H1 (cell line): ENCODE measurements around the gene VAV2. TPM values are rescaled to one million over a fixed set of nuclear protein-coding genes. Genes with fewer than 3 reads are reported as not detected.

ENCODE experiments used
- CTCF ChIA-PET: fragments of 300-600 bp; sonication (Branson Sonifier 250); formaldehyde crosslinking; loops from one replicate; lab custom pipeline; 2021; ENCODE audit not compliant: partially characterized antibody; lab: Charles Lee
- POLR2A ChIA-PET: fragments of 300-600 bp; sonication (Branson Sonifier 250); formaldehyde crosslinking; loops from one replicate; lab custom pipeline; 2021; ENCODE audit warnings: inconsistent platforms; ENCODE audit not compliant: partially characterized antibody; lab: Charles Lee
- DNase-seq, 2 experiments: peaks; one replicate each; pipeline versions ENCODE4 v3.0.0 to v3.0.0-alpha.2; 2010 to 2022; ENCODE audit warnings: low spot score in 2 of 2, low read depth in 1 of 2, mixed read lengths in 1 of 2
- FAIRE-seq: peaks from 2 replicates; lab custom pipeline; 2011; peaks lifted over from hg19 to GRCh38; lab: Jason Lieb, UNC
- H2AFZ ChIP-seq: 2 replicates; pipeline ENCODE4 v1.8.1; 2012; ENCODE audit warnings: low read length, inconsistent platforms
- H2AK5ac ChIP-seq: 2 replicates; pipeline ENCODE4 v1.6.1; 2013; ENCODE audit warnings: low read depth, low read length
- H2BK120ac ChIP-seq: replicated peaks from 2 replicates; pipeline ENCODE3; 2013; ENCODE audit warnings: low read depth, low read length, inconsistent platforms
- H2BK12ac ChIP-seq: 2 replicates; pipeline ENCODE4 v1.6.1; 2013; ENCODE audit warnings: low read depth, low read length
- H2BK15ac ChIP-seq: 2 replicates; pipeline ENCODE4 v1.6.1; 2013; ENCODE audit warnings: low read length
- H2BK20ac ChIP-seq: 2 replicates; pipeline ENCODE4 v1.6.1; 2013; ENCODE audit warnings: low read length
- H2BK5ac ChIP-seq: 2 replicates; pipeline ENCODE4 v1.6.1; 2013; ENCODE audit warnings: low read depth, low read length
- H3K14ac ChIP-seq: 2 replicates; pipeline ENCODE4 v1.6.1; 2013; ENCODE audit warnings: inconsistent platforms; ENCODE audit not compliant: insufficient read length
- H3K18ac ChIP-seq: 2 replicates; pipeline ENCODE4 v1.6.1; 2013; ENCODE audit warnings: low read length; ENCODE audit errors: extremely low read depth
- H3K23ac ChIP-seq: 2 replicates; pipeline ENCODE4 v1.6.1; 2013; ENCODE audit warnings: inconsistent platforms; ENCODE audit not compliant: insufficient read length
- H3K23me2 ChIP-seq: 2 replicates; pipeline ENCODE4 v1.6.1; 2013; ENCODE audit warnings: low read depth, low read length
- H3K27ac ChIP-seq: 2 replicates; pipeline ENCODE4 v1.6.1; 2011; ENCODE audit warnings: low read depth, low read length, inconsistent platforms
- H3K27me3 ChIP-seq, 4 experiments: replicated peaks in 1 of 4; 1 replicate in 1 of 4; 2 replicates in 3 of 4; pipeline versions ENCODE4 v1.6.1 to v1.8.1; 2011 to 2013; ENCODE audit warnings: low read length in 3 of 4, mild to moderate bottlenecking in 3 of 4, inconsistent platforms in 2 of 4, mixed read lengths in 2 of 4, moderate library complexity in 1 of 4; ENCODE audit not compliant: control insufficient read depth in 3 of 4, insufficient read depth in 3 of 4; ENCODE audit errors: extremely low read depth in 1 of 4
- H3K36me3 ChIP-seq, 4 experiments: 2 replicates each; pipeline versions ENCODE4 v1.6.1 to v1.8.1; 2011 to 2013; ENCODE audit warnings: mild to moderate bottlenecking in 4 of 4, low read length in 3 of 4, moderate library complexity in 2 of 4, control low read depth in 1 of 4, inconsistent platforms in 1 of 4; ENCODE audit not compliant: insufficient read depth in 4 of 4, control insufficient read depth in 2 of 4
- H3K4ac ChIP-seq: replicated peaks from 2 replicates; pipeline ENCODE3; 2013; ENCODE audit warnings: low read length, low read depth, mixed read lengths, inconsistent platforms; ENCODE audit not compliant: insufficient read length
- H3K4me1 ChIP-seq, 4 experiments: replicated peaks in 1 of 4; 1 replicate in 1 of 4; 2 replicates in 3 of 4; pipeline versions ENCODE4 v1.6.1 to v1.8.1; 2011 to 2013; ENCODE audit warnings: low read length in 3 of 4, inconsistent platforms in 2 of 4, mixed read lengths in 1 of 4; ENCODE audit not compliant: insufficient read depth in 4 of 4, control insufficient read depth in 3 of 4
- H3K4me2 ChIP-seq, 2 experiments: 2 replicates each; pipeline versions ENCODE4 v1.6.1 to v1.8.1; 2011 to 2013; ENCODE audit warnings: low read depth in 2 of 2, low read length in 2 of 2, control low read depth in 1 of 2, inconsistent platforms in 1 of 2, mild to moderate bottlenecking in 1 of 2; ENCODE audit not compliant: insufficient read depth in 1 of 2
- H3K4me3 ChIP-seq, 4 experiments: fragments of 200-600, 300-600 bp in 1 of 4; sonication (generic), shearing (Covaris generic), sonication (Bioruptor Twin) in 1 of 4; 2 replicates each; pipeline versions ENCODE4 v1.5.1 to v1.8.1; 2011 to 2016; ENCODE audit warnings: low read length in 4 of 4, low read depth in 3 of 4, control low read depth in 2 of 4, inconsistent platforms in 2 of 4, mild to moderate bottlenecking in 2 of 4, mixed read lengths in 1 of 4, moderate library complexity in 1 of 4; ENCODE audit not compliant: insufficient read depth in 2 of 4; ENCODE audit errors: extremely low read depth in 1 of 4
- H3K56ac ChIP-seq: replicated peaks from 2 replicates; pipeline ENCODE3; 2013; ENCODE audit warnings: low read depth, mild to moderate bottlenecking, mixed read lengths, low read length, inconsistent platforms; ENCODE audit not compliant: insufficient read length
- H3K79me1 ChIP-seq: 2 replicates; pipeline ENCODE4 v1.6.1; 2013; ENCODE audit warnings: low read depth, low read length, control low read depth
- H3K79me2 ChIP-seq, 2 experiments: 2 replicates each; pipeline versions ENCODE4 v1.6.1 to v1.8.1; 2012 to 2013; ENCODE audit warnings: low read length in 2 of 2, mild to moderate bottlenecking in 2 of 2, inconsistent platforms in 1 of 2; ENCODE audit not compliant: insufficient read depth in 2 of 2, control insufficient read depth in 1 of 2
- H3K9ac ChIP-seq, 4 experiments: replicated peaks in 1 of 4; 1 replicate in 1 of 4; 2 replicates in 3 of 4; pipeline versions ENCODE4 v1.6.1 to v1.8.1; 2011 to 2013; ENCODE audit warnings: low read depth in 3 of 4, low read length in 3 of 4, control low read depth in 2 of 4, mild to moderate bottlenecking in 2 of 4, moderate library complexity in 2 of 4, inconsistent platforms in 1 of 4; ENCODE audit errors: extremely low read depth in 1 of 4
- H3K9me3 ChIP-seq, 2 experiments: 2 replicates each; pipeline versions ENCODE4 v1.6.1 to v1.8.1; 2012 to 2013; ENCODE audit warnings: mild to moderate bottlenecking in 2 of 2, moderate library complexity in 2 of 2, control low read depth in 1 of 2, inconsistent platforms in 1 of 2, low read depth in 1 of 2, low read length in 1 of 2, mixed read lengths in 1 of 2; ENCODE audit not compliant: insufficient read depth in 2 of 2
- H4K20me1 ChIP-seq, 2 experiments: replicated peaks in 1 of 2; 2 replicates each; pipeline versions ENCODE3 to v1.8.1; 2011 to 2013; ENCODE audit warnings: inconsistent platforms in 2 of 2, low read length in 2 of 2, mild to moderate bottlenecking in 1 of 2; ENCODE audit not compliant: insufficient read depth in 2 of 2, control insufficient read depth in 1 of 2
- H4K5ac ChIP-seq: 2 replicates; pipeline ENCODE4 v1.6.1; 2013; ENCODE audit warnings: low read length, low read depth, mixed read lengths, inconsistent platforms; ENCODE audit not compliant: insufficient read length
- H4K8ac ChIP-seq: 2 replicates; pipeline ENCODE4 v1.8.0; 2013; ENCODE audit warnings: mild to moderate bottlenecking, moderate library complexity, low read length, inconsistent platforms; ENCODE audit not compliant: insufficient read depth; ENCODE audit errors: extremely low read depth
- H4K91ac ChIP-seq: replicated peaks from 2 replicates; pipeline ENCODE3; 2013; ENCODE audit warnings: low read length, mixed read lengths, inconsistent platforms; ENCODE audit not compliant: insufficient read length
- BACH1 ChIP-seq: IDR thresholded peaks from 2 replicates; pipeline ENCODE4 v1.6.1; 2012; ENCODE audit warnings: low read length, improper control_type of control experiment
- CHD1 ChIP-seq: IDR thresholded peaks from 2 replicates; pipeline ENCODE4 v1.6.1; 2012; ENCODE audit warnings: low read depth, low read length, improper control_type of control experiment
- CTCF ChIP-seq, 3 experiments: IDR thresholded peaks; 1 replicate in 2 of 3; 2 replicates in 1 of 3; pipeline versions ENCODE4 v1.5.1 to v1.6.1; 2011; ENCODE audit warnings: low read length in 3 of 3, mild to moderate bottlenecking in 3 of 3, inconsistent platforms in 2 of 3, low read depth in 1 of 3, moderate library complexity in 1 of 3; ENCODE audit not compliant: insufficient read depth in 1 of 3; ENCODE audit errors: control extremely low read depth in 1 of 3
- KDM1A ChIP-seq: fragments of 200-600, 300-600 bp; sonication (generic); IDR thresholded peaks from 2 replicates; pipeline ENCODE4 v1.7.1; 2016; ENCODE audit warnings: mild to moderate bottlenecking, low read length, borderline replicate concordance
- POLR2A ChIP-seq, 2 experiments: IDR thresholded peaks; 1 replicate in 1 of 2; 2 replicates in 1 of 2; pipeline ENCODE4 v1.6.1; 2011; ENCODE audit warnings: low read depth in 2 of 2, low read length in 2 of 2, mild to moderate bottlenecking in 2 of 2; ENCODE audit errors: control extremely low read depth in 1 of 2
- POU5F1 ChIP-seq: IDR thresholded peaks from 2 replicates; pipeline ENCODE4 v1.6.1; 2011; ENCODE audit warnings: low read depth, mild to moderate bottlenecking, low read length, moderate library complexity
- RFX5 ChIP-seq: IDR thresholded peaks from 2 replicates; pipeline ENCODE4 v1.6.1; 2011; ENCODE audit warnings: low read depth, low read length, improper control_type of control experiment, borderline replicate concordance
- SIN3A ChIP-seq, 2 experiments: IDR thresholded peaks in 1 of 2; conservative IDR thresholded peaks in 1 of 2; 2 replicates each; pipeline ENCODE4 v1.6.1; 2011 to 2012; ENCODE audit warnings: low read length in 2 of 2, improper control_type of control experiment in 1 of 2, low read depth in 1 of 2, mild to moderate bottlenecking in 1 of 2
- SP4 ChIP-seq: IDR thresholded peaks from 2 replicates; pipeline ENCODE4 v1.6.1; 2012; ENCODE audit warnings: low read length, inconsistent platforms
- WGBS, 2 experiments: shearing (Covaris generic) in 1 of 2; methylation state at CpG; one replicate each; pipeline versions ENCODE4 v1.1.6 to v1.1.7; 2013 to 2015; ENCODE audit warnings: low lambda C conversion rate in 2 of 2, mixed read lengths in 2 of 2, inconsistent platforms in 1 of 2, low coverage in 1 of 2, missing lambda C conversion rate in 1 of 2; ENCODE audit not compliant: insufficient replicate concordance in 2 of 2, insufficient coverage in 1 of 2, insufficient read length in 1 of 2; ENCODE audit errors: extremely low coverage in 1 of 2, missing lambda C conversion rate in 1 of 2; 5-methylcytosine and 5-hydroxymethylcytosine counted together
- polyA plus RNA-seq, 7 experiments: library from polyadenylated mRNA; depleted of rRNA in 3 of 7; stranded (reverse) in 5 of 7; unstranded in 2 of 7; fragments of >200 nt in 5 of 7; fragments of 200-250 nt in 2 of 7; gene quantifications; 1 replicate in 5 of 7; 2 replicates in 1 of 7; 4 replicates in 1 of 7; pipeline versions ENCODE4 v1.2.1 to v1.2.3, GENCODE V29; 2011 to 2013; ENCODE audit warnings: missing spikeins in 2 of 7, mixed read lengths in 2 of 7
- total RNA-seq: library from RNA; stranded (reverse); fragmentation: NEBNext Ultra II Directional; extraction: Animal tissue kit (Norgen Biotek cat#: 25700); gene quantifications from 2 replicates; pipeline ENCODE4 v1.2.1, GENCODE V29; 2021

The VAV2 gene
- total and polyA plus RNA-seq, 2 of the 8 experiments (the other 6 are each of a cell fraction or from before 2014, with no cell fraction given) = 13.6 to 37.6 TPM

GRCh38 chr9:133782157-133783130 is 209.7 kb downstream of the VAV2 start:
- Histone ChIP-seq H3K27me3 (no peaks in the 10 kb centered on the region), H2BK5ac (no peak overlapping the region), H2BK12ac (no peak overlapping the region), H3K23ac (no peak overlapping the region), H4K91ac (no peak overlapping the region), H4K8ac (no peak overlapping the region), H3K36me3 (peaks cover 0 to 9% (median 4%) of the 10 kb centered on the region in 4 experiments; a peak in 3 of 8 replicates), H3K23me2 (no peaks in the 10 kb centered on the region), H4K20me1 (peaks cover 6 to 12% of the 10 kb centered on the region in 2 experiments), H3K79me1 (no peaks in the 10 kb centered on the region), H3K9me3 (no peaks in the 10 kb centered on the region), H3K27ac (no peak overlapping the region), H2BK120ac (no peak overlapping the region), H2BK20ac (no peak overlapping the region), H3K18ac (no peak overlapping the region), H2BK15ac (no peak overlapping the region), H2AFZ (no peak overlapping the region), H3K4me3 (no peak overlapping the region), H3K79me2 (no peaks in the 10 kb centered on the region), H3K4me1 (no peaks in the 10 kb centered on the region), H3K9ac (no peak overlapping the region), H2AK5ac (no peak overlapping the region), H3K4ac (no peak overlapping the region), H3K56ac (no peak overlapping the region), H4K5ac (no peak overlapping the region), H3K4me2 (no peak overlapping the region), H3K14ac (no peak overlapping the region)
- DNase-seq = peak in 1 of 2 experiments; percentile 84
- ChIA-PET POLR2A (interaction anchor here (0.6 to 0.8 kb wide), 3 partner anchors 35 to 215 kb away, joined by 3 read pairs; no protein-coding TSS in a partner anchor), CTCF (interaction anchor here (0.7 to 6.1 kb wide), 52 partner anchors 11 to 603 kb away, joined by 3 to 75 read pairs (median 5); partner anchors contain the start of genes ADAMTSL2 and SARDH)
- WGBS, 2 experiments = 59% methylated on average over 16 of the region's 16 CpGs; no CpG with 5 or more reads in 1 of the 2 experiments
- peak; percentile 55 for FAIRE-seq
- TF ChIP-seq SIN3A (conservative IDR thresholded peaks at IDR 0.05 in 1 of 2, IDR thresholded peaks at IDR 0.05 in 1 of 2; ENCODE audit: low read depth in 1 of 2, low read length in 2 of 2) (no peak), POLR2A (IDR thresholded peaks at IDR 0.05; ENCODE audit: control extremely low read depth in 1 of 2, low read depth in 2 of 2, low read length in 2 of 2) (no peak), KDM1A (no peak), SP4 (peak; percentile 33; the same call in 1 of the 2 replicates), CTCF (IDR thresholded peaks at IDR 0.05; ENCODE audit: control extremely low read depth in 1 of 3, insufficient read depth in 1 of 3, low read depth in 1 of 3, low read length in 3 of 3) (peak in 2 of 3 experiments; percentile 89; a peak in 3 of 4 replicates), BACH1 (no peak), CHD1 (no peak), POU5F1 (no peak), RFX5 (no peak)
